ENCODE data around the gene PCK1.

The PCK1 gene

GRCh38 chr20:57601737-57602136 is 40.8 kb downstream of the PCK1 start:
- TF ChIP-seq CTCF (IDR thresholded peaks at IDR 0.05; ENCODE audit: insufficient read depth, low read depth, low read length, missing control alignments): no peak

GRCh38 chr20:57603120-57603519 is 42.2 kb downstream of the PCK1 start:
- no peak overlapping the region for H3K4me3 ChIP-seq (ENCODE audit: low read depth, low read length)
- no peak for DNase-seq (ENCODE audit: low read depth)
- no peak for TF ChIP-seq CTCF (IDR thresholded peaks at IDR 0.05; ENCODE audit: insufficient read depth, low read depth, low read length, missing control alignments)

More at GRCh38 chr20:57601737-57602136, 40.8 kb downstream of the PCK1 start:
- DNase-seq (ENCODE audit: low read depth): no peak
- no peak overlapping the region for H3K4me3 ChIP-seq (ENCODE audit: low read depth, low read length)

- DNase-seq (ENCODE audit: low read depth): no peak
- TF ChIP-seq CTCF (IDR thresholded peaks at IDR 0.05; ENCODE audit: insufficient read depth, low read depth, low read length, missing control alignments): no peak
- H3K4me3 ChIP-seq (ENCODE audit: low read depth, low read length): no peak overlapping the region
These were observed 44.1 kb downstream of the PCK1 start for GRCh38 chr20:57605045-57605444.

- no peak for TF ChIP-seq CTCF (IDR thresholded peaks at IDR 0.05; ENCODE audit: insufficient read depth, low read depth, low read length, missing control alignments)
- peak; percentile 50 for DNase-seq (ENCODE audit: low read depth)
- H3K4me3 ChIP-seq (ENCODE audit: low read depth, low read length): no peak overlapping the region
These were observed 45.0 kb downstream of the PCK1 start for GRCh38 chr20:57605878-57606277.

GRCh38 chr20:57608516-57608915 is 47.6 kb downstream of the PCK1 start:
- no peak for TF ChIP-seq CTCF (IDR thresholded peaks at IDR 0.05; ENCODE audit: insufficient read depth, low read depth, low read length, missing control alignments)
- DNase-seq (ENCODE audit: low read depth): no peak
- H3K4me3 ChIP-seq (ENCODE audit: low read depth, low read length): no peak overlapping the region

- no peak overlapping the region for H3K4me3 ChIP-seq (ENCODE audit: low read depth, low read length)
- DNase-seq (ENCODE audit: low read depth): peak; percentile 42
- TF ChIP-seq CTCF (IDR thresholded peaks at IDR 0.05; ENCODE audit: insufficient read depth, low read depth, low read length, missing control alignments): no peak
These were observed 48.4 kb downstream of the PCK1 start for GRCh38 chr20:57609086-57609841.

- H3K4me3 ChIP-seq (ENCODE audit: low read depth, low read length): no peak overlapping the region
- no peak for DNase-seq (ENCODE audit: low read depth)
- TF ChIP-seq CTCF (IDR thresholded peaks at IDR 0.05; ENCODE audit: insufficient read depth, low read depth, low read length, missing control alignments): no peak
These were observed 48.9 kb downstream of the PCK1 start for GRCh38 chr20:57609842-57610167.

Measured in GM12865 (cell line).